GDM1 (cell line): Measurements from ENCODE around the gene SLC35F3.
"Not testable (repeated sequence)": the region's sequence is repeated elsewhere in the genome, so short reads cannot be mapped to it uniquely, and the experiment has no call there.

ENCODE experiments used
- DNase-seq: peaks from one replicate; lab custom pipeline; 2025; lab: John Stamatoyannopoulos, UW

The SLC35F3 gene

DNA sequence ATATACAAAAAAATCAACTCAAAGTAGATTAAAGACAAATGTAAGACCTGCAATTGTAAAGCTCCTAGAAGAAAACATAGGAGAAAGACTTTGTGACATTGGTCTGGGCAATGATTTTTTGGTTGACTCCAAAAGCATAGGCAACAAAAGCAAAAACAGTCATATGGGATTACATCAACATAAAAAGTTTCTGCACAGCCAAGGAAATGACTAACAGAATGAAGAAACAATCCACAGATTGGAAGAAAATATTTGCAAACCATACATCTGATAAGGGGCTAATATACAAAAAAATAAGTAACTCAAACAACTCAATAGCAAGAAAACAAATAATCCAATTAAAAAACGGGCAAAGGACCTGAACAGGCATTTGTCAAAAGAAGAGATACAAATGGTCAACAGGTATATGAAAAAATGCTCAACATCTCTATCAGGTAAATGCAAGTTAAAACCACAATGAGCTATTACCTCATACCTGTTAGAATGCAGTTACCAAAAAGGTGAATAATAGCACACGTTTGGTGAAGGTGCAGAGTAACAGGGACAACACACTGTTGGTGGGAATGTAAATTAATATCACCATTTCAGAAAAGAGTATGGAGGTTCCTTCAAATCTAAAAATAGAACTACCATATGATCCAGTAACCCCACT lies 295.1 kb downstream of the SLC35F3 start:
- no peak for DNase-seq

DNA sequence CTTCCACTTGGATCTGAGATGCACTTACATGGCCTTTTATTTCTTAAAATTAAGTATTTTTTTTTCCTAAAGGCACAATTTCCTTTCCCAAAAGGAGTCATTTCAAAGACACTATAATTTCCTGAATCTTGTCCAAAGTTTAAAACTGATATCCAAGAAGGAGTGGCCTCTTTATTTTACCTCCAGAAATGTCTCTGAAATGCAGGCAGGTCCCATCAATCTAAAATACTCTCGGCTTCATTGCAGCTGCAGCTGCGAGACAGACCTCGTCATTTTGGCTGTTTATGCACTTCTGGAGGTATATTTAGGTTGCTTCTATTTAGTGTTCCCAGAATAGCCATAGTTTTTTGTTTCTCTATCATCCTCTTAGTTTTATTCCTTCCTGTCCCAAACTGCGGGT lies 296.1 kb downstream of the SLC35F3 start:
- no peak for DNase-seq

DNA sequence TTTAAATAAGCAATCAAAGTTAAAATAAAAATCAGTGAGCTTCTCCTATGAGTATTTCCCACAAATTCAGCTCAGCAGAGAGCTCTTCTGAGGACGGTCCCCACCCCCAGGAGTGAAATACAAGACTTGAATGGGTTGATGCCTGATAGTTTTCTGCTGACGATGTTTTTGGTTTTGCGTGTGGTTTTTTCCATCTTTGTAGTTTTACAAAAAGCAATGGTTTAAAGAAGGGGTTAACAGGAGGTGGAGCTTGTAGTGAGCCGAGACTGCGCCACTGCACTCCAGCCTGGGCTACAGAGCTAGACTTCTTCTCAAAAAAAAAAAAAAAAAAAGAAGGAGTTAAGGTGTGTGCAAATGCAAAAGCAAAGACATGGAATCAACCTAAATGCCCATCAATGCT lies 297.1 kb downstream of the SLC35F3 start:
- no peak for DNase-seq

DNA sequence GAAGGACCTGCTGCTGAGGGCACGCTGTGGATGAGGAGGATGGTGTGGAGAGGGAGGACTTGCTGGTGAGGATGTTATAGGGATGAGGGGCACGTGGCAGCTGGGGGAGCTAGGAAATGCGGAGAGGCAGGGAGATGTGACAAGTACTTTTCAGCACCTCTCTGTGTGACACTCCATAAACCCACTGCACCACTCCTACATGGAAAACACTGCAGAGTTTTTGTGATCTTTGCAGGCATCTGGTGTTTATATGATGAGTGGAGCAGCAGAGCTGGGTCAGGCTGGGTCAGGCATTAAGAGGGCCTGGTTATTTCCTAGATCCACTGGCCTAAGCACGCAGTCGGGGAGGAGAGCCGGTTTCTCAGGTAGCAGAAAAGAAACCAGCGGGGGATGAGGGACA lies 301.5 kb downstream of the SLC35F3 start:
- no peak for DNase-seq

DNA sequence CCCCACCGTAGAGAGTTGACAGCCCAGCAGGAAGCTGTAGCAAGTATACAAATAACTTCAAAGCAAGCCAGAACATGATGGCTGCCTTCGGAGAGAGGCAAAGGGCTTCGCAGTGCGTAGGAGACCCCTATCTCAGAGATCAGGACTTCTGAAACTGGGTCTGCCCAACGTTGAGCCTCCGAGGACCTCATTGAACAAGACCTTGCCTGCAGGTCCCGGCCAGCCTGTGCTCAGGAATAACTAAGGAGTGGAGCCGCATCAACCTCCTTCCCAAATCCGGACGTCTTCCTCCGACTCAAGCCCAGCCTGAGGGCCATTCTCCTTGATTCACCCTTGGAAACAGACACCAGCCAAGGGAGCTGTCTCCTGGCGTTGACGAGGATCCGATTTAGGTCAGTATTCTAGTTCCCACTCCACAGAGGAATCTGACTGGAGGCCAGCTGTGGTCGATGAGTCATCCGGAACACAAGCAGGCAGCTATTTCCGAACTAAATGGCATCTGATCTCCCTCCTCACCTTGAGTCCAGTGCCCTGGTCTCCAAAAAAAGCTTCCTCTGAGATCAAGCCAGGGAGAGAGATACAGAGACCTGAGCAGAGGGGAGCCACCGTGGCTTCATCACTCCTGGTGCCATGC lies 302.3 kb downstream of the SLC35F3 start:
- no peak for DNase-seq

DNA sequence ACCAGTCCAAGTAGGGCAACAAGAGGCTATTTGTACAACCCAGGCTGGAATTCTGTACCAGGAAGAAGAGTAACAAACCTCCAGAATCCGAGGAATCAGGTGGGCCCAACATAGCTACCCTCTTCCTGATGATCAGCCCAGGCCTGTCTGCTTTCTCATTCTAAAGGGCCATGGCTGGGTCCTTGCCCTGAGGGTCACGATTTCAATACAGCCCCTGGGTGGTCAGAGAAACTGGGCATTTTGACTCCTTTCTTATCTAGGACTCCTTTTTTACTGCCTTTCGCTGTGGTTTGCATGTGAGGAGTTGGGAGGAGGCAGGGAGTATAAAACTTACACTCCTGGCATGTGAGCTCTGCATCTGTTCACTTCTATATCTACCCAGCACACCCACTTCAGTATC lies 303.9 kb downstream of the SLC35F3 start:
- DNase-seq: no peak

DNA sequence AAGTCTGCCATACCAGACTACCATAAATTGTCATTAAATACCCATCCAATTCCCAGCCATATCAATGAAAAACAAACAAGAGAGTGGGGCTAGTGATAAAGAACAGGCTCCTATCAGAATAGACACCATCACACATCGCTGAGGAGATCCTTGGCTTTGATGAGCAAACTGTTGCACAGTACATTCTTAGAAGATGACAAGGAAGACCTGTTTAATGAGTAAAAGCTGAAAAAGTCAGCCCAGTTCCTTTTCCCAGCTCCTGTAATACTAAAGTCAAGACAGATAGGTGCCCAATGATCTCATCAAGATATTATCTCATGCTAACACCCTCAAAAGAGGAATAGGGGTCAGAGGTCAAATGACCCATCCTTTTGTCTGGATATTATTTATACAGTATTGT lies 304.3 kb downstream of the SLC35F3 start:
- no peak for DNase-seq

DNA sequence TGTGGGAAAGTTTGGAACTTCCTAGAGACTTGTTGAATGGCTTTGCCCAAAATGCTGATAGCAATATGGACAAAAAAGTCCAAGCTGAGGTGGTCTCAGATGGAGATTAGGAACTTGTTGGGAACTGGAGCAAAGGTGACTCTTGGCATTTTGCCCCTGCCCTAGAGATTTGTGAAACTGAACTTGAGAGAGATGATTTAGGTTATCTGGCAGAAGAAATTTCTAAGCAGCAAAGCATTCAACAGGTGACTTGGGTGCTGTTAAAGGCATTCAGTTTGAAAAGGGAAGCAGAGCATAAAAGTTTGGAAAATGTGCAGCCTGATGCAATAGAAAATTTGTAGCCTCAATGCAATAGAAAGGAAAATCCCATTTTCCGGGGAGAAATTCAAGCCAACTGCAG lies 306.0 kb downstream of the SLC35F3 start:
- DNase-seq: not testable (repeated sequence)

DNA sequence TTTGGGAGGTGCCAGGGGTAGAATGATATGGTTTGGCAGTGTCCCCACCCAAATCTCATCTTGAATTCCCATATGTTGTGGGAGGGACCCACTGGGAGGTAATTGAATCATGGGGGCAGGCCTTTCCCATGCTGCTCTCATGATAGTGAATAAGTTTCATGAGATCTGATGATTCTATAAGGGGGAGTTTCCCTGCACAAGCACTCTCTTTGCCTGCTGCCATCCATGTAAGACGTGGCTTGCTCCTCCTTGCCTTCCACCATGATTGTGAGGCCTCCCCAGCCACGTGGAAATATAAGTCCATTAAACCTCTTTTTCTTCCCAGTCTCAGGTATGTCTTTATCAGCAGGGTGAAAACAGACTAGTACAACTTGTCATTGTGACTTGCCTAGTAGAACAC lies 307.4 kb downstream of the SLC35F3 start:
- not testable (repeated sequence) for DNase-seq

DNA sequence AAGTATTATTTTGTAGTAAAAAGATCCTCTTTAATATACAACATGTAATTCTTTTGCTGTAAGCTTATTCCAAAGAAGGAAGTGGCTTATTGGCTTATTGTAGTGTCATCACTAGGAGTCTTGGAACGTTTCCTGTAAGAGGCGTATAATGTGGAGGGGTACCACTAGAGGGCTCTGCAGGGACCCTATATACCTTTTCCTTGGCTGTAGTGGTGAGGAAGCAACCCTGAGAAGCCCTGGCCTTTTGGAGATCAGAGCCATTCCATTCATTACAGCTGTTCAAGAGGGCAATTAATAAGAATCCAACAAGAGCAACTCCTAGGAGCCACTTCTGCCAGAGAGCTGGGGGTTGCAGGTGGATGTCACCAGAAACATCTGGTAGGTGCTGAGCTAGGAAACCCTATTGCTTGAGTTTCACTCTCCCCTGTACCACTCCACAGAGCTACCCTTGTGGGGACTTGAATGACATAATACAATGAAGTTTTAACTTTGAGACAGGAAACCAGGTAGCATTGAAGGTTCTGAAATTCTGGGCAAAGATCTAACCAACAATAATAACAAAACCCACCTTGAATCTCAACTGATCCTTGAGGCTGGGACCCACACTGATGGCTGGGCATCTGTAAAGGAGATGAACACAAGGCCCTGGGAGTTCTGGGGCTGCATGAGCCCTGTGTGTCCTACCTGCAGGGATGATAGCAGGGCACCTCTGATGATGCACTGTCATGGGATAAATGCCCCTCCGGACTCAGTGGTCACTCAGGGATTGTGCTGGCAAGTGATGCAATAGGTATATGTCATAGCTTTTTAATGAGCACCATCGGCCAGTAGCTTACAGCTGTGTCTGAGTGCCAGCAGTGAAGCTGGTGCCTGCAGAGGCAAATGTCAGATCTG lies 308.5 kb downstream of the SLC35F3 start:
- DNase-seq: no peak

DNA sequence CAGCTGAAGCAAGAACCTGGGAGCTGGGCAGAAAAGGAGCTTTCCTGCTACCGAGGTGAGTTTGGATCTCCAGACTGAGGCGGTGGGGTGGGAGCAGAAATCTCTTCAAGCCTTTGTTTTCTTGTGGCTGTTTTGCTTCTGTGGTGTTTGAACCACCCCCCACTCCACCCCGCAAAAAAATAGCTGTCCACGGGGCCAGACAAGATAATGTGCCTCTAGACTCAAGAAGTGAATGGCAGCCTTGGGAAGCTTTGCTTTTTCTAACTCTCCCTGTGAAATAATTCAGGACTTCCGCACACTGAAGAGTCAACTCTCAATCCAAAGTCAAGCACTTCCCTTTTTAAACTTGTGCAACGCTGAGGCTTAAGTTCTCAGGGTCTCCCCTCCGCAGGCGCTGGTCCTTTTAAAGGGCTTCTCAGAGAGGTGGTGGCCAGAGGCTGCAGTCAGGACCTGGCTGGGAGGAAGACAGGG lies 309.2 kb downstream of the SLC35F3 start:
- DNase-seq: no peak

DNA sequence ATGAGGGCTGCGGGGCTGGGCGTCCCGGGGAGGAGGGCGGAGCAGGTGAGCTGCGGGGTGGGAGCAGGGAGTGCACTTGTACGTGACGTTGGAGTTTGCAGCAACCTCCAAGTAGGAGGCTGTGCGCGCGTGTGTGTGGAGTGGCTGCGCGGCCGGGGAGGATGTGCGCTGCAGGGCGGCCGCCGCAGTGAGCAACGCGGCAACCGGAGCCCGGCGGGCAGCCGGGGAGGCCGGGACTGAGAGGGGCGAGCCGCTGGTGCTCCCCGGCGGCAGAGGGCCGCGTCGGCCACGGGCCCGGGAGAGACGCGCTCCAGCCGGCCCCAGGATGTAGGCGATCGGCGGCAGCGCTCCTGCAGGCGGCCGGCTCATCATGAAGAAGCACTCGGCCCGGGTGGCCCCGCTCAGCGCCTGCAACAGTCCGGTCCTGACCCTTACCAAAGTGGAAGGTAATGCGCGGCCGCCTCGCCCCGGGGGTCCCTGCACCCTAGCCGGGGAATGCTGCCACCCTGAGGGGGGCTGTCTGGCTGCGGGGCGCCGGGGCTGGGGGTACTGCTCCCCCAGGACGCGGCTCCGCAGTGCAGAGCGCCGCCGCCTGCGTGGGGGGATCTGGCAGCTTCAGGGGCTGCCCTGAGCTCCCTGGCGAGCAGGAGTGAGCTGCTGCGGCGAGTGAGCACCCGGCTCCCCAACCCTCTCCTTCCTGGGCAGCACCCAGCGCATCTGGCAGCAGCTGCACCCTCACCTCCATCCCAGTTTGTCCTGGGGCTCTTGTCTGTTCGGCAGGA lies 309.8 kb downstream of the SLC35F3 start:
- DNase-seq: no peak

DNA sequence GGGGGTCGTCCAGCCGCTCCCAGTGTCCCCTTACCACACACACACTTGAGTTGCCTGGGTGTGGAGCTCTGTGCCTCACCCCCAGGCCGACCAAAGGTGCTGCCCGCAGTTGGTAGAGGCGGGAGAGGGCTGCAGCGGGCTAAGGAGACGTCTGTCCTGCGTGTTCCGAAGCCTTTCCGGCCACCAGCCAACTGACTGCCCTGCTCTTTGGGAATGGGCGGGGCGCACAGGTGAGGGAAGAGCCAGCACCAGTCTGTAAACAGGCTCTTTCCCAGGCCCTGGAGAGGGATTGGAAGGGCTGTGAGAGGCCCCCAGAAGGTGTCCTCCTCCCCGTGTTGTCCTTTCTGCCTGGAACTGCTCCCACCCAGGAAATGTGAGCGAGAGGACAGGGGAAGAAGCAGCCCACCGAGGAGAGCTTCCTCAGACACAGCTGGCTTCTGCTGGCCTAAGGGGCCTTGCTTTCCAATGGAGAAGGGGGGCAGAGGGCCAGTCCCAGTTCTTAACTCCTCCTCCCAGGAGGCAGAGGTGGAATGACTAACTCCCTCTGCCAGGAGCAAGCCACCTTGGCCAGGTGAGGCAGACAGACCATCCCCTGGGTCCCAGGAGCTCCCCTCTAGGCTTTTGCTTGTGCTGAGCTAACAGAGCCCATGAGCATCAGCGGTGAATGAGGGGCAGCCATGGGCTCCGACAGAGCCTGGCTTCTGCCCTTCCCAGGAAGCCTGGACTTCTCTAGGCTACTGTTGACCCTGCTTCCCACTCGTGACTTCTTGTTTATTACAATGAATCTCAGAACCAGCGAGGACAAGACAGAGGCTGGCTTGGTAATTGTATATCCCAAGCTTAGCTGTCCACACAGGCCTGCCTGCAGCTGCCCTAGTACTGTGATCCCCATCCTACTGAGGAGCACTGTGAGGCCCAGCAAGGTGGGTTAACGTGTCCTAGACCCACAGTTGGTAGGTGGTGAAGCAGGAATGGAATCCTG lies 310.7 kb downstream of the SLC35F3 start:
- DNase-seq: no peak

DNA sequence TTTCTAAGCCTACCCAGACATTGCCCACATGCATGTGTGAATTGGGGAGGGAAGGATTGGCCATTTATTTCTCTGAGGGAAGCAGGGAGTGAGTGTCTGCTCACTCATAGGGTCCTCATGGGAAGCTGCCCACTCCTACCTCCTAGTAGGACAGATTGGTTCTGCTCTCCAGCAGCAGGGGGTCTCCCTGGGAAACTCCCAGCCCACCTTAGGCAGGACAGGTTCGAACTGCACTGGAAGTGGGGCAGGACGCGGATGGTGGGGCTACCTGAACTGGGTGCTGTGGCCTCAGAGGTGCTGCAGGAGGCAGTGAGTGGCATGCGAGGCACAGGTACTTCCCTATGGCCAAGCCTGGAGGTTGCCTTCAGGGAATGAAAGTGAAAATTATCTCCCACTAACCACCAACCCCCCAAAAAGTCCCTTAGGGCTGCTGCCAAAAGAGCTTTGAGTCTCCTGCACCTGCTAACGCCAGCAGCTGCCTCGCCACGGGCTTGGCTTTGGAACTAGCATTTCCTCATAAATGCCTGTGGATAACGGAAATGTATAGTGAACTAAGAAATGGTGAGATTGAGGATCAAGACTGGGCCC lies 311.7 kb downstream of the SLC35F3 start:
- DNase-seq: no peak

DNA sequence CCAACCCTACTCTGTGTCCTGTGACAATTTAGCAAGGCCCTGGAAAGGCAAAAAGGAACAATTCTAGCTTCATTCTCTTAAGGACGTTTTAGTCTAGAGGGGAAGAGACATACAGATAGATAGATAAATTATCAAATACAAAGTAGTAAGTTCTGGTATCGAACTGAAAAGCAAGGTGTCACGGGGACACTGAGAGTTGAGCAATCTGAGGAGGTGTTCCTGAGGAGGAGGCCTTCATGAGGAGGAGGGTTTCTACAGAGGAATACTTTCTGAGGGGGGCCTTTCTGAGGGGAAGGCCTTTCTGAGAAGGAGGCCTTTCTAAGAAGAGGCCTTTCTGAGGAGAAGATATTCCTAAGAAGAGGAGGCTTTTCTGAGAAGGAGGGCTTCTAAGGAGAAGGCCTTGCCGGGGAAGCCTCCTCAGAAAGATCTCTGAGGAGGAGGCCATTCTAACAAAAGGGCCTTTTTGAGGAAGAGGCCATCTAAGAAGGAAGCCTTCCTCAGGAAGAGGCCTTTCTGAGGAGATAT lies 312.9 kb downstream of the SLC35F3 start:
- no peak for DNase-seq

DNA sequence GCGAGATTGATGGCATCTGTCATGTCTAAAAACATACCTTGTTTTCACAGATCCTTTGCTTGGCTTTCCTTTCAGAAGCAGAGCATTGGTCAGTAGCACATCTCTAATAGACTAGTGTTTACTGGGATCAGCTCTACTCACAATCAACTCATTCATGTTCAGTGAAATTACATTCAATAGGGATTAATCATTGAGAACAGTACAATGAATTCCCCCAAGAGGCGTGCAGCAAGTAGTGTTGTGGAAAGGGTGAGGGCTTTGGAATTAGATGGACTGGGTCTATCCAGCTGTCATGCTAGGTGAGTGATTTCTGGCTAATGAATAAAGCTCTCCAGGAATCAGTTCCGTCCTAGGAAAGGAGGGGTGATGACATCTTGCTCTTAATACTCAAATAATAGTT lies 313.6 kb downstream of the SLC35F3 start:
- DNase-seq: no peak

DNA sequence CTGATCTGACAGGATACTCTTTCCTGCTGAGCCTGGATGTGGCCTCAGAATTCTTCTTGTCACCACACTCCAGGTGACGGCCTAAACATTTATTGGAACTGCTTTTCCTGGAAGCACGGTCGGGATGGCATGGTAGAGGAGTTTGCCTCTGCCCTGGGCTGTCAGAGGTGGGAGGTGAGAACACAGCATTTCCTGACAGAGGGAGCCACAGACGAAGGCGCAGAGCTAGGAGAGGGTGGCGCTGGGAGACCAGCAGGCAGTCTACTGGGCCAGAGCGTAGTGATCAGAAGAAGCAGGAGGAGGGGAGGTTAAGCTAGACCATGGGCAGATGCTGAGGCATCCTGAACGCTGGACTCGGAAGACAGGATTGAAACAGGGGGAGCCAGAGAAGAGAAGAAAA lies 315.2 kb downstream of the SLC35F3 start:
- no peak for DNase-seq

DNA sequence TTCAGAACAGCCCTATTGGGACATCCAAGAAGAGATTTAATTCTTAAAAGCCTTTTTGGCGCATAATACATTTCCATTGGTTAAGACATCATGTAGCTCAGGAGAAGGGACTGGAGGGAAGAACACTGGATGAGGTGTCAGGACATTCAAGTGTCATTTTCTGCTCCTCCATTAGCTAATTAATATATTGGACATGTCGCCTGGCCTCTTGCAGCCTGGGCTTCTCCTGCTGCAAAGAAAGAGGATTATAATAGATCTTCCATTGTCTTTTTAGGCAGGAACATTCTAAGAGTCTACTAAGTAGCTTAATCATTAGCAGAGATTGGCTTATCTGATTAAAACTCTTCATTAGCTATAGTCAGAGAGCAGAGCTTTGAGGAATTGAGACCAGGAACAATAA lies 317.1 kb downstream of the SLC35F3 start:
- no peak for DNase-seq

DNA sequence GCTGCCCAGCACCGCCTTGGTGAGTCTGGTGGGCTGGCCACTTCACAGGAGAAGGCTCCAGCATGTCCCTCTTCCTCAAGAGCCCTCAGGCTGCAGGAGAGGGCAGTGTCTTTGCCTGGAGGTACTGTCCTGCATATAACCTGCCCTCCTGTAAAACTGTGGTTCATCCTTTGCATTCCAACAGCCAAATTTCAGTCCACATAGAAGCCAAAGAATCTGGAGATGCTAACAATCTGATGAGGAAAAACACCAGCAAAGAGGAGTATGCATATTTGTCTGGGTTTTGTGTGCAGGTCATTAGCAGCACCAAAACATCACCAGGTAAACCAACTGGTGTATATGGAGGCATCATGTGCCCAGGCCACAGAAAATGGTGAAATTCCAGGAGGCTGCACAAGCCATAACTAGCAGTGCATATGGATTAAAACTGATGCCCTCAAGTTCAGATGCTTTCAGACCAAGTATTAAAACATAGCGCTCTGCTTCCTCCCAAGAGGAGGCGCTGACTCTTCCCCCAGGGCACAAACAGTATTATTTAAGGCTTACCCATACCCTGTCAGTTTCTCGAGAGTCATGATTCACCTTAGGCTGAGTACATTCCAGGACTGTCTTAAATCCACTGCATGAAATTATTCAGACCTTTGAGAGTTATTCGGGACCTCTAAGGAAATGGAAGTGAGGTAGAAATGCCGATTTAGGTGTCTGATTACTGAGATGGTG lies 318.2 kb downstream of the SLC35F3 start:
- DNase-seq: no peak
